ENCODE data around the gene RNLS. TPM values are rescaled to one million over a fixed set of nuclear protein-coding genes. Genes with fewer than 3 reads are reported as not detected.
"Not testable (repeated sequence)": the region's sequence is repeated elsewhere in the genome, so short reads cannot be mapped to it uniquely, and the experiment has no call there.

The RNLS gene
- total RNA-seq, 2 experiments from 2014 or later, result 4.0 to 4.4 TPM

DNA sequence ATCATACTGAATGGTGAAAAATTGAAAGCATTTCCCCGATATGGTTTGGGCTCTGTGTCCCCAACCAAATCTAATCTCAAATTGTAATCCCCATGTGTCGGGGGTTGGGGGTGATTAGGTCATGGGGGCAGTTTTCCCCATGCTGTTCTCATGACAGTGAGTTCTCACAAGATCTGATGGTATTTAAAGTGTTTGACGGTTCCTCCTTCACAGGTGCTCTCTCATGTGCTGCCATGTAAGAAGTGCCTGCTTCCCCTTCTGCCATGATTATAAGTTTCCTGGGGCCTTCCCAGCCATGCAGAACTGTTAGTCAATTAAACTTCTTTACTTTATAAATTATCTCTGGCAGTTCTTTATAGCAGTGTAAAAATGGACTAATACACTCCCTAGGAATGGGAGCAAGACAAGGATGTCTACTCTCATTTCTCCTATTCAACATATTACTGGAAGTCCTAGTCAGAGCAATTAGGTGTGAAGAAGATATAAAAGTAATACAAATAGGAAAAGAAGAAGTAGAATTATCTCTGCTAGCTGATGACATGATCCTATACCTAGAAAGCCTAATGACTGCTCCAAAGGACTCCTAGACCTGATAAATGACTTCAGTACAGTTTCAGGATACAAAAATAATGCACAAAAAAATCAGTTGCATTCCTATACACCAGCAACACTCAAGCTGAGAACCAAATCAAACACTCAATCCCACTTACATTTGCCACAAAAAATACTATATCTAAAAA, 260.6 kb downstream of the RNLS start:
- no peak for DNase-seq
- H3K4me1 Mint-ChIP-seq (ENCODE audit: low read depth), result no peaks in the 10 kb centered on the region
- H3K4me3 Mint-ChIP-seq, result no peak overlapping the region
- CTCF ChIA-PET, result no interaction called here
- peaks cover 9% of the 10 kb centered on the region for H3K36me3 Mint-ChIP-seq (ENCODE audit: low read depth)
- intact Hi-C loops (cut with micrococcal nuclease), result no loop called here
- peaks cover 27% of the 10 kb centered on the region for H3K9me3 Mint-ChIP-seq
- no peak overlapping the region for H3K27ac Mint-ChIP-seq
- no peaks in the 10 kb centered on the region for H3K27me3 Mint-ChIP-seq (ENCODE audit: low read depth)

DNA sequence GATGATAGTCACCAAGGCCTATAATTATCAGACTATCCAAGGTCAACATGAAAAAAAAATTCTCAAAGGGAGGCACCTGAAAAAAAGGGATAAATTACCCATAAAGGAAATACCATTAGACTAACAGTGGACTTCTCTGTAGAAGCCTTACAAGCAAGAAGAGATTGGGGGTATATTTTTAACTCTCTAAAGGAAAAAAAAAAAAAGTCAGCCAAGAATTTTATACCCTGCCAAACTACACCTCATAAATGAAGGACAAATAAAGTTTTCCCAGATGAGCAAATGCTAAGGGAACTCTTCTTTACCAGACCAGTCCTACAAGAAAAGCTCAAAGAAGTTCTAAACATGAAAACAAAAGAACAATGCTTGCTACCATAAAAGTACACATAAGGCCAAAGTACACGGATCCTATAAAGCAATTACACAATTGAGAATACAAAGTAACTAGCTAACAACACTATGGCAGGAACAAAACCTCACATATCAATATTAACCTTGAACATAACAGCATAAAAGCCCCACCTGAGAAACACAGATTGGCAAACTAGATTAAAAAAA, 263.1 kb downstream of the RNLS start:
- intact Hi-C loops (cut with micrococcal nuclease), result loop anchor here (2.0 kb wide), 1 partner anchor 459 kb away; no protein-coding TSS in a partner anchor
- DNase-seq, result no peak
- Mint-ChIP-seq H3K27ac (no peak overlapping the region), H3K36me3 (ENCODE audit: low read depth) (peaks cover 9% of the 10 kb centered on the region), H3K27me3 (ENCODE audit: low read depth) (no peaks in the 10 kb centered on the region), H3K9me3 (peaks cover 27% of the 10 kb centered on the region), H3K4me1 (ENCODE audit: low read depth) (no peaks in the 10 kb centered on the region), H3K4me3 (no peak overlapping the region)
- CTCF ChIA-PET, result interaction anchor here (0.6 to 1.3 kb wide), 3 partner anchors 183 to 471 kb away, joined by 3 read pairs; partner anchors contain the start of gene RNLS

DNA sequence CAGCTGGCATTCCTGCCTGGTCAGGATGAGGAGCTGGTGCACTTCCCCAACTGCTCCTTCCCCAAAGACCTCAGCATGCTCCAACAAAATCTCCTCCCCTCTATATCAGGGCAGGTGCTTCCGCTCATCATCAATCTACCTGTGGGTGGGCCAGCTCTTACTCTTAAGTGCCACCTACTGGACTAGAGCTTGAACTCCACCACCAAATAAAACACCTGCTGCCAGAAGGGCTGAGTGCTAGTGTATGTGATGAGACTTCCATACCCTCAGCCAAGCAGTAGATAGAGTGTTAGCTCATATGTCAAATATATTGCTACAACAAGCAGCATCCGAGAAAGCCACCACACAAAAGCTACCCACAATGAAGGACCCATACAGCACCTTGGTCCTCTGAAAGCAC, 264.3 kb downstream of the RNLS start:
- Mint-ChIP-seq H3K9me3 (peaks cover 27% of the 10 kb centered on the region), H3K27ac (no peak overlapping the region), H3K4me1 (ENCODE audit: low read depth) (no peaks in the 10 kb centered on the region), H3K36me3 (ENCODE audit: low read depth) (peaks cover 9% of the 10 kb centered on the region), H3K4me3 (no peak overlapping the region), H3K27me3 (ENCODE audit: low read depth) (no peaks in the 10 kb centered on the region)
- CTCF ChIA-PET, result interaction anchor here (0.7 to 1.3 kb wide), 5 partner anchors 14 to 660 kb away, joined by 3 to 5 read pairs (median 3); partner anchors contain the start of gene RNLS
- intact Hi-C loops (cut with micrococcal nuclease), result loop anchor here (2.0 kb wide), 1 partner anchor 458 kb away; no protein-coding TSS in a partner anchor
- DNase-seq, result no peak

DNA sequence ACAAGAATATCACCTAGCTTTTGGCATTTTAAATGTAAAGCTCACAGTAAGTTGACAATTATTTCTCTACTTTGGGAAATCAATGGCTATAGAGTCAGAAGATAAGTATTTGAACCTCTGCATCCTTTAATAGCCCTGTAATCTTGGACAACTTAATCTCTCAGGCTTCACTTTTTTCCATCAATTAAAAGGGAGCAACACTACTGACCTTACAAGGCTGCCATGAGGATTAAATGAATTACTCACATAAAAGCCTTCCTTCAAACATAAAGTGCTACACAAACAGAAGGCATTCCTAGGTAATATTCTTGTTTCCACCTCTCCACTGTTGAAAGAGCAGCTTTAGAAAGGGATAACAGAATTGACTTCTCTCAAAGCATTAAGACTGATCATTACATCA, 266.0 kb downstream of the RNLS start:
- no peak for DNase-seq
- no peaks in the 10 kb centered on the region for H3K4me1 Mint-ChIP-seq (ENCODE audit: low read depth)
- peaks cover 27% of the 10 kb centered on the region for H3K9me3 Mint-ChIP-seq
- H3K27me3 Mint-ChIP-seq (ENCODE audit: low read depth), result no peaks in the 10 kb centered on the region
- no peak overlapping the region for H3K4me3 Mint-ChIP-seq
- intact Hi-C loops (cut with micrococcal nuclease), result no loop called here
- no peak overlapping the region for H3K27ac Mint-ChIP-seq
- CTCF ChIA-PET, result interaction anchor here (0.7 to 1.2 kb wide), 2 partner anchors 11 to 456 kb away, joined by 3 to 5 read pairs; no protein-coding TSS in a partner anchor
- H3K36me3 Mint-ChIP-seq (ENCODE audit: low read depth), result peaks cover 9% of the 10 kb centered on the region

DNA sequence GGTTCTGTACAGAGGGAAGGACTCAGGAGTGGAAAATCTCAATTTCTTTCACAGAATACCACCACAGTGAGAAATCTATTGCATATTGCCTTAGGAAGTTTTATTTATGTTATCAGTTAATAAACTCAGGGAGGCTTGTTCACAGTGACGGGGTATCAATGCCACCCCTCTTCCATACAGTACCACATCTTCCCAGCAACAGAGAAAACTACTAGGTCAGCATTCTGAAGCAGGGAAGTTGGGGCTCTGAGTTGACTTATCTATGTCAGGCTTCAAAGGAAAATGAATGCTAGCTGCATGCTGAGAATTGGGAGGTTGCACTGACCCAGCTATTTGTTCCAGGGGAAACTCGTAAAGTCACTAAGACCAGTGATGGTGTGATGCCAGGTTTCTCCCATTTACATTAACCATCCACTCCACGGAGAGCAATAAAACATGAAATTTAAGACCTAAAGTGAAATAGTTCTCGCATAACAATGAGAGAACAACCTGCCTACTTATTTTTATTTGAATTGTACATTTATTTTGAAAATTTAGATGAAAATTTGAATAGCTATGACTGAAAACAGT, 266.7 kb downstream of the RNLS start:
- no peak for DNase-seq
- intact Hi-C loops (cut with micrococcal nuclease), result no loop called here
- CTCF ChIA-PET, result interaction anchor here (0.6 to 1.2 kb wide), 3 partner anchors 10 to 455 kb away, joined by 3 to 5 read pairs (median 3); no protein-coding TSS in a partner anchor
- Mint-ChIP-seq H3K9me3 (peaks cover 23% of the 10 kb centered on the region), H3K36me3 (ENCODE audit: low read depth) (peaks cover 9% of the 10 kb centered on the region), H3K4me1 (ENCODE audit: low read depth) (no peaks in the 10 kb centered on the region), H3K27ac (no peak overlapping the region), H3K4me3 (no peak overlapping the region), H3K27me3 (ENCODE audit: low read depth) (no peaks in the 10 kb centered on the region)

DNA sequence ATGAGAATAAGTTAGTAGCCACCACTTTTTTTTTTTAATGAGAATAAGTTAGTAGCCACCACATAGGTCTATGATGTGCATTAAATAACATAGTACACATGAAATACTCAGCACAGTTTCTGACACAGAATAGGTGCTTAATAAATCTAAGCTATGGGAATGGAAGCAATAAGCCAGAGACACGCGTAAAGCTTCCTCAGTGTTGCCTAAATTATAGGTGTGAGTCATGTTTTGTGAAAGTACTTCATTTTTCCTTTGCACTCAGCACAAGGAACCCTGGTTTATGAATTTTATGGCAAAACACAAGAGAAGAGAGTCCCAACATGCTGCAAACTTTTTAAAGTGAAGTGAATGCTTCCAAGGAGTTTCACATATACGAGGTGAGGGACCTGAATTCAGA, 267.4 kb downstream of the RNLS start:
- H3K4me1 Mint-ChIP-seq (ENCODE audit: low read depth), result no peaks in the 10 kb centered on the region
- intact Hi-C loops (cut with micrococcal nuclease), result no loop called here
- CTCF ChIA-PET, result interaction anchor here (0.6 kb wide), 1 partner anchor 126 kb away, joined by 3 read pairs; no protein-coding TSS in a partner anchor
- peaks cover 18% of the 10 kb centered on the region for H3K9me3 Mint-ChIP-seq
- H3K36me3 Mint-ChIP-seq (ENCODE audit: low read depth), result peaks cover 9% of the 10 kb centered on the region
- no peak overlapping the region for H3K4me3 Mint-ChIP-seq
- H3K27me3 Mint-ChIP-seq (ENCODE audit: low read depth), result no peaks in the 10 kb centered on the region
- no peak for DNase-seq
- no peak overlapping the region for H3K27ac Mint-ChIP-seq

GRCh38 chr10:88314362-88314761, 268.8 kb downstream of the RNLS start:
- peaks cover 3% of the 10 kb centered on the region for H3K36me3 Mint-ChIP-seq (ENCODE audit: low read depth)
- H3K9me3 Mint-ChIP-seq, result peaks cover 5% of the 10 kb centered on the region
- intact Hi-C loops (cut with micrococcal nuclease), result no loop called here
- H3K27ac Mint-ChIP-seq, result no peak overlapping the region
- no peaks in the 10 kb centered on the region for H3K4me1 Mint-ChIP-seq (ENCODE audit: low read depth)
- no peak overlapping the region for H3K4me3 Mint-ChIP-seq
- no peaks in the 10 kb centered on the region for H3K27me3 Mint-ChIP-seq (ENCODE audit: low read depth)
- CTCF ChIA-PET, result interaction anchor here (1.3 kb wide), 1 partner anchor 14 kb away, joined by 5 read pairs; no protein-coding TSS in a partner anchor
- no peak for DNase-seq

GRCh38 chr10:88313878-88314277, 269.2 kb downstream of the RNLS start:
- DNase-seq, result no peak
- CTCF ChIA-PET, result interaction anchor here (1.3 kb wide), 1 partner anchor 13 kb away, joined by 5 read pairs; no protein-coding TSS in a partner anchor
- Mint-ChIP-seq H3K9me3 (peaks cover 1% of the 10 kb centered on the region), H3K27ac (no peak overlapping the region), H3K4me1 (ENCODE audit: low read depth) (no peaks in the 10 kb centered on the region), H3K36me3 (ENCODE audit: low read depth) (peaks cover under 1% of the 10 kb centered on the region), H3K27me3 (ENCODE audit: low read depth) (no peaks in the 10 kb centered on the region), H3K4me3 (no peak overlapping the region)
- intact Hi-C loops (cut with micrococcal nuclease), result no loop called here

DNA sequence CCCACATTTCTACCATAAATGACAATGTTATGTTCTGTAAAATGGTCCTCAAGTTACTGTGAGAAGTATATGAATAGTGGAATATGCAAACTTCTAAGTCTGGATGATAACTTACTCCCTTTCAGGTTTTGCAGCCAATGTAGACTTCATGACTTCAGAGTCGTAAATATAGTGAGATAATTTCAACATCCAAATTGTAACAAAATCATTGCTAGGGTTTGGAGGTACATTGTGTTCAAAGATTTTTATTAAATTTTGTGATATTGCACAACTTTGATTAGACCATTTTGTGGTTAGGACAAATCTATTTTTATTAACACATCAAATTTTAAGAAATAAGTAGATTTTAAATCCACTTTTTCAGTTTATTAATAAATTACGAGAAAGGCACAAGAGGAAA, 270.3 kb downstream of the RNLS start:
- intact Hi-C loops (cut with micrococcal nuclease), result no loop called here
- Mint-ChIP-seq H3K4me1 (ENCODE audit: low read depth) (no peaks in the 10 kb centered on the region), H3K4me3 (no peak overlapping the region), H3K27me3 (ENCODE audit: low read depth) (no peaks in the 10 kb centered on the region), H3K36me3 (ENCODE audit: low read depth) (no peaks in the 10 kb centered on the region), H3K9me3 (no peaks in the 10 kb centered on the region), H3K27ac (no peak overlapping the region)
- CTCF ChIA-PET, result no interaction called here
- no peak for DNase-seq

- intact Hi-C loops (cut with micrococcal nuclease), result no loop called here
- Mint-ChIP-seq H3K27ac (no peak overlapping the region), H3K4me3 (no peak overlapping the region), H3K9me3 (no peaks in the 10 kb centered on the region), H3K27me3 (ENCODE audit: low read depth) (no peaks in the 10 kb centered on the region), H3K36me3 (ENCODE audit: low read depth) (no peaks in the 10 kb centered on the region), H3K4me1 (ENCODE audit: low read depth) (no peaks in the 10 kb centered on the region)
- no peak for DNase-seq
- CTCF ChIA-PET, result no interaction called here
These were observed 271.9 kb downstream of the RNLS start for GRCh38 chr10:88311264-88311663.

DNA sequence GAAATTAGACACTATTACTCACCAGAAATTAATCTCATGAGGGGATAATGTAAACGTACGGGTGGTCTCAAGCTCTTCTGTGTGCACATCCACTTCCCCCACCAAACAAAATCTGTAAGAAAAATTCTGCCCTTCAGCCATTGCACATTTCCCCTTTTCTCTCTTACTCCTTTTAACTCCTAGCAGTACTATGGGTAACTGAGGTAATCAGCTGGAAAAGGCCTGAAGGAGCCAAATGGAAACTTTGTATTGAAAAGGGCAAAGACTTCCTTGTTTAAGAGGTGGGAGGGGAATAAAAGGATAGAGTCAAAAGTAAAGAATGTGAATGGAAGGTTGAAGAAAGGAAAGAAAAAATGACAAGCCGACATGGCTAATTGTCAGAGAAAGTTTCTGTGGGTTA, 273.8 kb downstream of the RNLS start:
- intact Hi-C loops (cut with micrococcal nuclease), result no loop called here
- Mint-ChIP-seq H3K27ac (no peak overlapping the region), H3K4me3 (no peak overlapping the region), H3K4me1 (ENCODE audit: low read depth) (no peaks in the 10 kb centered on the region), H3K36me3 (ENCODE audit: low read depth) (no peaks in the 10 kb centered on the region), H3K27me3 (ENCODE audit: low read depth) (no peaks in the 10 kb centered on the region), H3K9me3 (no peaks in the 10 kb centered on the region)
- CTCF ChIA-PET, result no interaction called here
- DNase-seq, result no peak

GRCh38 chr10:88308361-88308760, 274.8 kb downstream of the RNLS start:
- intact Hi-C loops (cut with micrococcal nuclease); CTCF ChIA-PET; DNase-seq; H3K4me3 Mint-ChIP-seq; H3K27ac Mint-ChIP-seq; H3K27me3 Mint-ChIP-seq (ENCODE audit: low read depth); H3K4me1 Mint-ChIP-seq (ENCODE audit: low read depth); H3K9me3 Mint-ChIP-seq; H3K36me3 Mint-ChIP-seq (ENCODE audit: low read depth): not testable (repeated sequence)
